GM12864 (cell line): ENCODE results near the gene ZNF638.

Experiments used
- DNase-seq: peaks from one replicate; pipeline ENCODE4 v3.0.0-alpha.2; 2011; ENCODE audit warnings: low read depth
- H3K4me3 ChIP-seq: 2 replicates; pipeline ENCODE4 v1.5.1; 2011; ENCODE audit warnings: mild to moderate bottlenecking, low read depth, low read length, control low read depth
- CTCF ChIP-seq: IDR thresholded peaks from 2 replicates; pipeline ENCODE4 v1.5.1; 2011; ENCODE audit warnings: low read depth, mild to moderate bottlenecking, moderate library complexity, low read length, control low read depth, inconsistent platforms; ENCODE audit errors: missing control alignments

The ZNF638 gene

GRCh38 chr2:71469403-71470398, 138.1 kb downstream of the ZNF638 start:
- TF ChIP-seq CTCF: no peak

GRCh38 chr2:71471276-71471675, 139.7 kb downstream of the ZNF638 start:
- DNase-seq: no peak
- no peak overlapping the region for H3K4me3 ChIP-seq
- TF ChIP-seq CTCF: no peak

More at GRCh38 chr2:71469403-71470398, 138.1 kb downstream of the ZNF638 start:
- DNase-seq: no peak
- no peak overlapping the region for H3K4me3 ChIP-seq

GRCh38 chr2:71472019-71472418, 140.4 kb downstream of the ZNF638 start:
- H3K4me3 ChIP-seq: no peak overlapping the region
- no peak for DNase-seq
- no peak for TF ChIP-seq CTCF

- DNase-seq: no peak
- H3K4me3 ChIP-seq: no peak overlapping the region
- TF ChIP-seq CTCF: no peak
Observed at GRCh38 chr2:71473346-71474031, 141.9 kb downstream of the ZNF638 start.

- no peak for TF ChIP-seq CTCF
- DNase-seq: no peak
- H3K4me3 ChIP-seq: no peak overlapping the region
Observed at GRCh38 chr2:71474116-71474743, 142.6 kb downstream of the ZNF638 start.

GRCh38 chr2:71474744-71475397, 143.3 kb downstream of the ZNF638 start:
- DNase-seq: no peak
- no peak for TF ChIP-seq CTCF
- H3K4me3 ChIP-seq: no peak overlapping the region
